HG03108 (cell line): ENCODE measurements around the gene FAM114A2.

Experiments
- ATAC-seq: cut with Tn5 transposase; IDR thresholded peaks from one replicate; pipeline ENCODE4 v1.9.1; 2021; ENCODE audit warnings: moderate library complexity; ENCODE audit not compliant: unreplicated experiment

FAM114A2 gene

DNA sequence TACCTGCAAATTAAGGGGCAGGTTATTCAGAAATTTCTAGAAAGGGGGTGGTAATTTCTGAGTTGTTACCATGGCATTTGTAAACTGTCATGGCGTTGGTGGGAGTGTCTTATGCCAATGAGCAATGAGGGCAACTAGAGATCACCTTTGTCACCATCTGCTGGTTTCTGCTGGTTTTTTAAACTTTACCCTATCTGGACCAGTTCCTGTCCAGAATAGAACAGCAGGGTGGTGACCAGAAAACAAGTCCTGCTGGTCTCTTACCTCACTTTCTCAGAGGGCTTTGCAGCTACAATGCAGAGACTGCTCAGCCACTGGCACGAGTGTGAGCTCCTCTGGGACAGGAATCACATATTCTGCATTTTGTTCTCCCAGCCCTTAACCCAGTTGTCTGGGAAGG lies 51.4 kb downstream of the FAM114A2 start:
- ATAC-seq, result no peak

DNA sequence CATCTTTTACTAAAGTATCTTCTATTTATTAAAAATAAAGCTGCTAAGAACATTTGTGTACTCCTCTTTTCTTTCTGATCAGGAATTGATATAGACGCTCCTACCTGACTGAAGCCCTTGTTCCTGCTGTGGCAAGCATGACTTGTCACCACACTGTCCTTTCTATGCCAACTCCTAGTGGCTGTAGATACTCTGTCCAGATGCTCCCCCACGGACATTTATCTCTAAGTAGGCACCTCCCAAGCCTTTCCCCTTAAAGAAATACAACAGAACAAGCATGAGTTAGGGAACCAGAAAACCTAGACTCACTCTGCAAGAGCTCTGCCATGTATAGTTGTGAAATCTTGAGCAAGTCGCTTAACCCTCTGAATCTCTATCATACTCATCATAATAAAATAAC lies 53.2 kb downstream of the FAM114A2 start:
- ATAC-seq, result no peak

DNA sequence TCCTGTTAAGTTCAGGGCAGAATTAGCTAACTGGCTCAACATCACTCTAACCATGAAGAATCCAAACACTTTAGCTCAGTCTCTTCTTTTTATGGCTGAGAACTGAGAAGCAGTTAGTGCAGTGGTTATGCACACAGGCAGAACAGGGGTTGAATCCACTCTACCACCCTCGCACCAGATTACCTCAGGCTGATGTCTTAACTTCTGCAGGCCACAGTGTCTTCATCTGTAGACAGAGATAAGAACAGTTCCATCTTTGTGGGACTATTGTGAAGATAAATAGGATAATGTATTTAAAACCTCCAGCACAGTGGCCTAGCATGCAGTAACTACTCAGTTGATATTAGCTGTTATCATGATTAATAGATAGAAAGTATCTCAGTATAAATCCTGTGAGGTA lies 54.8 kb downstream of the FAM114A2 start:
- ATAC-seq, result no peak

DNA sequence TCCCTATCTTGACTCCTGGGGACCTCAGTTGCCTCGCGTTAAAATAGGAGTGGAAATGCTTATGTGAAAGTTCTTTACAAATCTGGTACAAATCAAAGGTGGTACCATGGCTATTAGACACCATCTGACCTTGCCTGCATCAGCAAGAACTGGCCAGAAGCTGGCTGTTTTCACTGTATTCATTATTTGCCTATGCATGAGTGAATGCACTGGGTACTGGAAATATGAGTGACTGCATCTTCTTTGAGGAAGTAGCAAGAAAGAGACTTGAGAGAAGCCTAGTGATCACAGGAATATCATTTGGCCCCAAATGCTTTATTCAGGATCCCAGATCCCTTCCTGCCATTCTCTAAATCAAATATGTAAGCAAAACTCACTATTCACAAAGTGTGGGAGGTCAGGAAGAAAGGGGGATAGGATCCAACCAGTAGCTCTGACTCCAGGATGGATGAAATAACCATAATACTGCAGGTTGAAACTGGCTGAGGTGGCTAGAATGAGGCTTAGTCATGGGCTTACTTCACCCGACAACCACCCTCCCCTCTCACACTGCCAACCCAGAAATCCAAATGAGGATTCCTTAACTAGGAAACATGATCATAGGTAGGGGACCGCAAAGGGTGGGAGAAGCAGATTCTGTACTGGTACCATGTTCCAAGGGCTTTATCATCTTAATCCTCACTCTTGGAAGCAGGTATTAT lies 56.7 kb downstream of the FAM114A2 start:
- ATAC-seq, result no peak

DNA sequence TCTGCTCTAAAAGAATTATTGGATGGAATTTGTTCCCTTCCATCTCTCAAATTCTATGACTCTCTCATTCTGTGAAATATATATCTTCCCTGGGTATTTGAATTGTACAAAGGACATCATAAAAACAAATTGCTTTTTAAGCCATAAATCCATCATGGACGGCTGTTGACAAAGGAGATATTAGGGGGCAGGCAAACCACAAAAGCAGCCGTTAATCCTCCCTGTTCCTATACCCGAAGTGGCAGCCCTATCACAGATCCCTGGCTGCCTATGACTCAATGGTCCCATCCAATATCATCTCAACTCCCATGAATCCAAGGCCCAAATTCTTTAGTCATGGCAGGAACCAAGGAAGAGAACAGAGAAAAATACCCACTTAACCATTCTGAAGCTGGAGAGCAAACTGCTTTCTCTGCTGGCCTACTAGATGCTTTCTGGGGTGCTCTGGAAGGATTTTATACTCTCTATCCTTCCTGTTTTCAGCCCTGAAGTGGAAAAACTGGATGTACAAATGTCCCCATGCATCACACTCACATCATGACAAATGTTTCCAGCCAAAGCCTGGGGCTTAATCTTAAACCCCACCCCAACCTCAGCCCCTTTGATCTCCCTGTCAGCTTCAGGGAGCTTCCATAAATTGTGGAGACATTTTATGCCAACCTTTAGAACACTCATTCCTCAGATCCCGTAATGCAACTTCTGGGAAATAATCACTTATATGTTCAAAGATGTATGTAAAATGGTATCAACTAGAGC lies 59.5 kb downstream of the FAM114A2 start:
- ATAC-seq, result no peak

DNA sequence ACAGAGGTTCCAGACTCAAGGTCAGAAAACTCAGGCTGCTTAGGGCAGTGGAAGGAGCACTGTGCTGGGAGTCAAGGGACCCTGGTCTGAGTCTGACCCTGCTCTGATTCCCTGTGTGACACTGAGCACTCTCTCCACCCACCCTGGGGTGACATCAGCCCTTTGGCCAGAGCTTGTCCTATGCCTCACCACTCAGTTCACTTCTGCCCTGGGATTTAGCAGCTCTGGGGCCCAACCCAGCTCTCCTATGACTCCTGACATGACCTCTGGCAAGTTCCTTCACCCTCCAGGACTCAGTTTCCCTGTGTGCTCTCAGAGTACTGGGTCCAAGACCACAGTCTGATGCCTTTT lies 63.9 kb downstream of the FAM114A2 start:
- no peak for ATAC-seq

DNA sequence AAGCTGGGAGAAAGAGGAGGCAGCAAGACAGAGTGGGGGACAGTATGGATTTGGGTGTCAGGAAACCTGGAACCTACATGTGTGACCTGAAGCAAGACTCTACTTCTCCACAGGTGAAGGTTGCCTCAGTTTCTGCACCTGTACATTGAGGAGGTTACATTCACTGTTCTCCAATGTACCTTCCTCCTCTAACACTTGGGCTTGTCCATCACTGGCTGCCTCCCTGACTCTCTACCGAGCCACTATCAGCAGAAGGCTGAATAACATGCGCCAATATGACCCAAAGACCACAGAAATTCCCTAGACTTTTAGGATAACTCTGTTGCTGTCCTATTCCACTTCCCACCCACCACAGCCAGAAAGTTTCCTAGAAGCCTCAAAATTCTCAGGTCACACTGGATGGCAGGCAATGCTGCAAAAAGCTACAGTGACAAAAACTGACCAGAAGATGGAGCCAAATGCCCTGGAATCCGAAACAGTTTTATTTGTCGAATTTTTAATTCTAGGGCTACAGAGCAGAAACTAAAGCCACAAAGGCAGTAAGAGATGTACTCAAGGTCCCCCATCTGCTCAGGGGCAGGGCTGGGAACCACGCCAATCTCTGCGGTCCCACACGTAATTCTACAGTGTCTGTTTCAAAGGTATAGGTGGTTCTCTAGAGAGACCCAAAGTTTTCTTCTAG lies 64.4 kb downstream of the FAM114A2 start:
- no peak for ATAC-seq

DNA sequence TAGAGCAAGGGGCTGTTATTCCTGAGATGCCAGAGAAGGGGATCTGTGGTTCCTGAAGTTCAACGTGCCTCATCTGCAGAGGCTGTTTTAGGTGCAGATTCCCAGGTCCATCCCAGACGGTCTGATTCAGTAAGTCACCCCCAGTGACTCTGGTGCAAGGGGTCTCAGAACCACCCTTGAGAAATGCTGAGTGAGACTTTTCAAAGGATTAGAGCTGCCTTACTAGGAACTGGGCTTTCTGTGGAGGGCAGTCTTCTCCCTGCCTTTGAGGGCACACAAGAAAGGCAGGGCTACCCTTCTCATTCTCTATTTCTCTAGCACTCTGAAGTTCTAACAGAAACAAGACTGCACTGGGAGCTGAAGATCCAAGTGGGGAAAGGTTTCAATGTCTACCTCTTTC lies 66.5 kb downstream of the FAM114A2 start:
- ATAC-seq, result no peak

DNA sequence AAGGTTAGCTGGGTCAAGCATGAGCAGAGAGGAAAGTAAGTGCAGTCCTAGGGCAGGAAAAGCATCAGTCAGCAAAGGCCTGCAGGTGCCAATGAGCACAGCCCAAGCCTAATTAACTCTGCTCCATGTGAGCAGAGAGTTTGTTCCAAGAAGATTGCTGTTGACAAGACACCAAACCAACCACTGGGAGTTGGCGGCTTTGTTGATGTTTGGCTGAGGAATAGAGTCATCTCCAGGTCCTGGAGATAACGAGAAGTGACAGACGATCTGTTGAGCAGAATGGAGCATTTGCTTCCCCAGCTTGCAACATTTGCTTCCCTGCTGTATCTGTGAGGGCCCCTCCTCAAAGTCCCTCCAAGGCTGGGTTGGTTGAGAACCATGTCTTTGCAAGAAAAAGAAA lies 68.2 kb downstream of the FAM114A2 start:
- ATAC-seq, result no peak

DNA sequence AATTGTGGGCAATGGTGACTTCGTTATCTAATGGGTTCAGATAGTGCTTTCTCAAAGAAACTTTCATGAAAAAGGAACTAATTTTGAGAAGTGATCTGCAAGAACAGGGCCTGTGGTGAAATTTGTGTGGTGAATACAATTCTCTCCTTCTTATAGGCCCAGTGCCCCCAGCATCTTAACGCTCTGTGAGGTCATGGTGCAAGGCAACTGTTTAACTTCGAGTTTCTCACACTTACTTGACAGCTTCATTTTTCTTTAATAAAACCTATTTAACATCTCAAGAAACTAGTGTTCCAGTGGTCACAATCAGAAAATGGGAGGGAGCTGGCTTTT lies 69.2 kb downstream of the FAM114A2 start:
- ATAC-seq, result no peak

DNA sequence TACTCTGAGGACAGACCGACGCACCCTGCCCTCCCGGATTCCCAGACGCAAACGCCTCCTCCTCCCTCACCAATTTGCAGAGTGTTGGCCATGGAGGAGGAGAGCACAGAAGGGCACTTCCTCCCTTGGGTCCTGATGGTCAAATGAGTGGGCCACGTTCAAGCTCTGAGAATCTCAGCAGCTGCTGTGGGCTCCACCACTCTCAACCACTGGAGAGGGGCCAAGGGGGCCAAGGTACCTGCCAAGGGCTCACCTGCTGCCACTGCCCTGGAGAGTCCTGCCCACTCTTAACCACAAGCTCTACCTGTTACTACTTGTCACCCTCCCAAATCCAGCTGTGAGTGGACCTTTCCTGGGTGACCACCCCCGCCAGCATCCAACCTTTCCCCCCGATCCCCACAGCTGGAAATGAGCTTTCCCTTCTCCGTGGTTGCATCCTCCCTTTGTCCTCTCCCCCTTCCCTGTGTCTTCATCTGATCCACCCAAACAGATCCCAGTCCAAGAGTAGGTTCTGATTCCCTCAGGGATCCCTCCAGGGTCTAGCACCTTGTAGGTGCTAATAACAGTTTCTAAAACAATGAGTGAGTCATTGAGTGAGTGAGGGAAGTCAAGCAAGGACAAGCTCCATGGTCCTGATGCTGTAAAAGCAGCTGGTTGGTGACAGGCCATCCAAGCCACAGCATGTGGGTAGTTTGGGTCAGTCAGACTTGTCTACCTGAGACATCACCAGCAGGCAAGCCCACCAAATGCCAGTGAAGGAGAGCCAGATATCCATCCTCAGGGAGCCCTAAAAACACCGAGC lies 69.7 kb downstream of the FAM114A2 start:
- no peak for ATAC-seq

DNA sequence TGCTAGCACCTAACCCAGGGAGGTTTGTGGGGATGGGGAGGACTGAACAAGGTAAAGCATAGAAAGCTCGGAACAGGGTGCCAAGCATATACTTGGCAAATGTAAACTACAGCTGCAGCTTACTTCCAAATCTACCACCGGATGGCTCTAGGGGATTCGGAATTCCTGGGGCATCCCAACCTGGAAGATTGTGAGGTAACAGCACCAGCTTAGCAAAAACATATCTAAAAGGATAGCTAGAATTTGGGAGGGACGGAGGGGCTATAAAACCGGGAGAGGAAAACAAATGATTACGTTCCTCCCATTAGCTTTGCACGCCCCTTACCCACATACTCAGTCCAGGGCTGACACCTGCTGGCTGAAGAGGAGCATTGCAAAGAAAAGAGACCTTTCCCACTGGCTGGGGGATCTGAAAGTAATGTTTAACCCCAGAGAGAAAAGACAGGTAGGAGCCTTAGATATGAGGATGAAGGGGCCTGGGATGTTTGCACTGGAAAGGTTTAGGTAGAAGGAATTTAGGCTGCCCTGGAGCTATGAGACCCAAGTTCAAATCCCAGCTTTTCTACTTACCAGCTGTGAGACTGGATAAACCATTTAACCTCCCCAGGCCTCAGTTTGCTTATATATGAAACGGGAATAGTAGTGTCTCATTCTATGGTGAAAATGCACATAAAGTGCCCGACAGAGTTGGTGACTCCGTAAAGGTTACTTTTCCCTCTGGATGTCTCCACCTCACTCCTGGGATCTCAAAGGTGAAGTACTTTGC lies 73.6 kb downstream of the FAM114A2 start:
- peak; percentile 63 for ATAC-seq

DNA sequence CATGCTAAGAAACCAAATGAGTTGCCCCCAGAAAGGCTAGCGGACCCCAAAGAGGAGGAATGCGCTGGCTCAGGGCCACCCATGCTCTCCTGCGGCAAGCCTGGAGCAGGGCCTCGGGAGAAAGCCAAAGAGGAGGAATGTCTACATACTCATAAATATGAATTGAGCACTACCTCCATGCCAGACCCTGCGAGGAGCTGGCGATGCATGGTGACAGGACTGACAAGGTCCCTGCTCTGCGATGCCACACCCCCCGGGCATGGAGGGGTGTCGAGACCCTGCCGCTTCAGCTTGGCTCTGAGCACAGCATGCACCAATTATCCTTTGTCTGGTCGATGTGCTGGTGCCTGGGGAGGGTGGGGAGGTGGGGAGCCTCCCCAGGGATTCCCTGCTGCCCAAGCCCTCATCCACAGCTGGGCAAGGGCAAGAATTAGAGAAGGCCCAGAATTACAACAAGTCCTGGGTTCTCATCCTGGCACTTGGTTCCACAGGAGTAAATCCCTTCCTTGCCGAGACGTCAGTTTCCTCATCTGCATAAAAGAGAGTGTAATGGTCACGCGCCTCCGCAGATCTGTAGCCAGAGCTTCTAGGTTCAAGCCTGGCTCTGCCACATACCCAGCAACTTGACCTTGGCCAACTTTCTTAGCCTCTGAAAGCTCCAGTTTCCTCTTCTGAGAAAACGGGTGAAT lies 74.4 kb downstream of the FAM114A2 start:
- no peak for ATAC-seq

DNA sequence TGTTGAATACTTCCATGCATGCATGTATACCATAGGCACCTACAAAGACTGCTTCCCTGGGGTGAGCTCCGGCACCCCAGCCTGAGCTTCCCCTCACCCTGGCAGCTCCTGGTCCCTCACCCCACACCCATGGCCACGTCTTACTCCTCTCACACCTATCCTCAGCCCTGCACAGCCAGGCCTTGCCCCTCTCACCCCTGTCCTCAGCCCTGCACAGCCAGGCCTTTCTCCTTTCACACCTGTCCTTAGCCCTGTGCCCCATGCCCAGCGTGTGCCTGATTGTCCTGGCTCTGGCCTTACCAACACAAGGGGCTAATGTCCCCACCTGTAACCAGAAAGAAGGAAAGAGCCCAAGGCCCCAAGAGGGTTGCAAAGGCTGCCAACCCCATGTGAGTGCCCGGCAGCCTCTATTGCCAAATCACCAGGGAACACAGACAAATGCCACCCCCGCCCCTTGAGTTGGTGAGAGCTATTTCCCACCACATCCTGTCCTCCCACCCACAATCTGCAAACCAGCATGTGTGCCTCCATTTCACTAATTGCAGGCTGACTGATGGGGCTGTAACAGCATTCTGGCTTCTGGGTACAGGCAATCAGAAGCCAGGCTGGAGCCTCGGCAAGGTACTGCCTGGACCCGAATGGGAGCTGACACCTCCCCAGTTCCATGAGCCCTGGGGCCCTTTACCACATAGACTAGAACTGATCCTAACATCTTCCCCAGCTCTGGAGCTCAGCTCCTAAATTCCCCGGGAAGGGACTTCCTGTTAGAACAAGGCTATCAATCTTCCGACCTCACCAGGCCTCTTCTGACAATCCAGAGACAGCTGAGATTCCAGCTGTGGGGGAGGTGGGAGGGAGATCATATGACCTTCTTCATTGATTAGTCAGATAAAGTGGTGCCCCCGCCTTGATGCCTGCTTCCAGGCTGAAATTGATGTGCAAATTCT lies 78.2 kb downstream of the FAM114A2 start:
- ATAC-seq, result no peak

DNA sequence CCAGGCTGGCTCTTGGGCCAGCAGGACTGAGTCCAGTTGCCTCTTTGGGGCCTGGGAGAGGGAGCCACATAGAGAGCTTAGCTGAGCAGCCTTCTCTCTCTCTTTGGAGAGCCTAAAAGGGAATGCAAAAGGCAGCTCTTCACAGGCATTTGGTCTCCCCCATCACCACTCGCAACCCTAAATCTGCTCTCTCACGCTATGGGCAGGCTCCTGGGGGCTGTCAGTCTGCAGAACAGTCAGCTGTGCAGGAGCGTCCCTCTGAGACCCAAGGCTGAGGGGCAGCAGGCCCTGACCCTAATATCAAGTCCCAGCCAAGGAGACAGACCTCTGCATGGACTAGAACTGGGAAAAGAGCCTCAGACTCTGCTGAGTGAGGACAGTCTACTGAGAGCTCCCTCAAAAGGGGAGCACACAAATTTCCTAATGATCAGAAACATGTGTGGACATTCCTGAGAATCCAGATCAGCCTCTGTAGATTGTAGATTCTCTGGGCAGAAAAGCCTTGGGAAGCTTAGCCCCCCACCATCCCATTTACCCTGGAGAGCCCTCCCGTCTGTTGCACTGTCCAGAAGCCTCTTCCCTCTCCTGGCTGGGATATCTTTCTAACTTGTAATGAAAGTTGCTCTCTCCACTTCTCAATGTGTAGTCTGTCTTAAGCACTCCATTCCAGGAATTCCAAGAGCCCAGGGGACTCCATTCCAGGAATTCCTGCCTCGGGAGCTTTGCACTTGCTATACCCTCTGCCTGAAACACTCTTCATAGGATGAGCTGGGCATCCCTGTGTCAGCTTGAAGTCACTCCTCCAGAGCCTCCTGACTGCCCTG lies 79.4 kb downstream of the FAM114A2 start:
- no peak for ATAC-seq

DNA sequence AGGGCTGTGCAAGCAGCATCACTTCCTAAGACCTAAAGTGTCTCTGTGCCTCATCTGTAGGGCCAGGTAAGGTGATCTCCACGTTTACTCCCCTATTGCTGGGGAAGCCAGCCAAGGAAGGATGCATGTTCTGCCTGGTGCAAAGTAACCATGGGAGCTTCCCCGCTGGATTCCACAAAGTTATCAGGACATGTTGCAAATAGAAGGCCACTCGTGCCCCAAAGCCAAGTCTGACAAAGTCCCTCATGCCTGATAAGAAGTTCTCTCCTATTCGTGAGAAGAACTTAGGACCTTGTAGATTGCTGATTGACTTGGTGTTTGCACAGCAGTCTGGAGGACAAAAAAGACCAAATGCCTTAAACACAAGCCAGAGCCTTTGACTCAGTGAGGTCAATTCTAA lies 81.5 kb downstream of the FAM114A2 start:
- no peak for ATAC-seq

DNA sequence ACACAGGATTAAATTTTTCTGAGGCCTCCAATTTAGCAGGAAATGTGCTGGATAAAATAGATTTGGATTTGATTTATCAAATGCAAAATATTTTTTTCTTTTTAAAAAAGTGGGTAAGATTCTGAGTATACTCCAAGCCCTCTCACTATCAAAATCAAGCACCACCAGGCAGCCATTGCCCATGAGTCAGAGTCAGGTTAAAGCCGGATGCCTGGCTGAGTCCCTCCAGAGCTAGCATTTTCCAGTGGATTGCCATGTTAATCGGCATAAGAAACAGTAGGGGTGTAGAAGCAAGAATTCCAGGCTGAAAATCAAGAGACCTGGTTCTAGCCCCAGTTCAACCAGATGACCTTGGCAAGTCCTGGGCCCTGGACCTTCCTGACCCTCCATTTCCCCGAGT lies 85.3 kb downstream of the FAM114A2 start:
- no peak for ATAC-seq

DNA sequence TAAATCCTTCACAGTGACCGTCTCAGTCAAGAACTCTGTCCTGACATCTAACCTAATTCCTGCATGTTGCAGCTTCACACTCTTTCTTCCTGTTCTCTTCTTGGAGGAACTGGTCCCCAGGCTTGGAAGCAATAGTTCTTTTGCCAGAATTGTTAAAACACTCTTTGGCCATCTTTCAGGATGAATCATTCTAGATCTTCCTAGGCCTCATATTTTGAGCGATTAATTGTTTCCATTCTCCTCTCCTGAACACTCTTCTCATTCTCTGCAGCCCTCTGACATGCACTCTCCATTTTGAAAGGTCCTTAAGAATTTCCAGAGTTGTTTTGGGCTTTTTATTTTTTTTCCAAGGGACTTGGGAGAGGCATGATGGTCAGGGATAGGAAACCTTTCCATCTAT lies 85.8 kb downstream of the FAM114A2 start:
- ATAC-seq, result no peak
